ENCODE data around the gene GGPS1. TPM values are rescaled to one million over a fixed set of nuclear protein-coding genes. Genes with fewer than 3 reads are reported as not detected.

GGPS1 gene
- polyA plus RNA-seq, 3 donors: 7.9 to 53.0 (median 45.8) TPM

DNA sequence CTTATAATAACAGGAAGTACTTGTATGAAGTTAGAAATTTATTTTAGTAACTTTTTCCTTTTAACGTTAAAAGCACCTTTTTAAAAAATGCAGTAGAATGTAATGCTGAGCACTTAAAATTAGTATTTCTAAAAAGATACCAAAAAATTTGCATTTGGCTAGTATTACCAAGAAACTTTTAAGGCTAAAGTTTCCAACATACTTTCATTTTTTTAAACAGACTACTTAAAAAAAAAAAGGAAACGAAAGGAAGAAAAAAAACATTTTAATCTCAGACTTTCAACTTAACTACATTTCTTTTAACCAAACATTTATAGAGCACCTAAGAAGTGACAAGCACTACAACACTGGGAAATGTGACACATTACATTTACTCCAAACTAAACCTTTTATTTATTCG lies 3.2 kb upstream of the GGPS1 start:
- TF ChIP-seq, protein P1, sequence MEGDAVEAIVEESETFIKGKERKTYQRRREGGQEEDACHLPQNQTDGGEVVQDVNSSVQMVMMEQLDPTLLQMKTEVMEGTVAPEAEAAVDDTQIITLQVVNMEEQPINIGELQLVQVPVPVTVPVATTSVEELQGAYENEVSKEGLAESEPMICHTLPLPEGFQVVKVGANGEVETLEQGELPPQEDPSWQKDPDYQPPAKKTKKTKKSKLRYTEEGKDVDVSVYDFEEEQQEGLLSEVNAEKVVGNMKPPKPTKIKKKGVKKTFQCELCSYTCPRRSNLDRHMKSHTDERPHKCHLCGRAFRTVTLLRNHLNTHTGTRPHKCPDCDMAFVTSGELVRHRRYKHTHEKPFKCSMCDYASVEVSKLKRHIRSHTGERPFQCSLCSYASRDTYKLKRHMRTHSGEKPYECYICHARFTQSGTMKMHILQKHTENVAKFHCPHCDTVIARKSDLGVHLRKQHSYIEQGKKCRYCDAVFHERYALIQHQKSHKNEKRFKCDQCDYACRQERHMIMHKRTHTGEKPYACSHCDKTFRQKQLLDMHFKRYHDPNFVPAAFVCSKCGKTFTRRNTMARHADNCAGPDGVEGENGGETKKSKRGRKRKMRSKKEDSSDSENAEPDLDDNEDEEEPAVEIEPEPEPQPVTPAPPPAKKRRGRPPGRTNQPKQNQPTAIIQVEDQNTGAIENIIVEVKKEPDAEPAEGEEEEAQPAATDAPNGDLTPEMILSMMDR (IDR thresholded peaks at IDR 0.05): no peak
- intact Hi-C loops (cut with micrococcal nuclease): loop anchor here (5.0 to 10.0 kb wide), 5 partner anchors 42 to 200 kb away; partner anchors contain the start of genes B3GALNT2 (in 2 of the 2), RBM34 (in 1 of the 2), TBCE (in 1 of the 2) and TOMM20 (in 1 of the 2)
- Histone ChIP-seq H4K20me1 (ENCODE audit: insufficient read depth, low read length) (peaks cover 77% of the 10 kb centered on the region), H3K36me3 (replicated peaks in 1 of 2; ENCODE audit: control insufficient read depth in 1 of 2, insufficient read depth in 2 of 2, low read length in 2 of 2) (peaks cover 8 to 27% of the 10 kb centered on the region in 2 donors), H3K9me3 (replicated peaks in 1 of 2; ENCODE audit: control insufficient read depth in 1 of 2, insufficient read depth in 1 of 2, low read length in 2 of 2) (no peaks in the 10 kb centered on the region), H3K9ac (ENCODE audit: insufficient read depth, low read length, poor library complexity, severe bottlenecking) (no peak overlapping the region), H3K4me1 (ENCODE audit: control insufficient read depth in 1 of 2, insufficient read depth in 2 of 2, low read length in 2 of 2) (peaks cover 21 to 34% of the 10 kb centered on the region in 2 donors), H3K27me3 (ENCODE audit: control insufficient read depth in 2 of 2, insufficient read depth in 2 of 2, low read length in 2 of 2) (no peaks in the 10 kb centered on the region), H3K4me3 (replicated peaks in 1 of 3; ENCODE audit: low read depth in 2 of 3, low read length in 3 of 3) (peak overlapping the region in 1 of 3 experiments; percentile 92), H2AFZ (ENCODE audit: insufficient read depth, low read depth, low read length, poor library complexity, severe bottlenecking) (no peak overlapping the region), H3K4me2 (replicated peaks; ENCODE audit: extremely low read depth, low read length, poor library complexity, severe bottlenecking) (peak overlapping the region; percentile 71), H3K79me2 (ENCODE audit: insufficient read depth, low read length) (peaks cover 90% of the 10 kb centered on the region), H3K27ac (ENCODE audit: low read depth in 1 of 2, low read length in 2 of 2) (peak overlapping the region in 1 of 2 donors; percentile 60)
- H3K36me3 Mint-ChIP-seq: peaks cover 23 to 25% of the 10 kb centered on the region in 2 donors
- H3K9me3 Mint-ChIP-seq: no peaks in the 10 kb centered on the region
- WGBS (ENCODE audit: insufficient coverage): no CpG with 5 or more reads among the region's 3 CpGs
- peak overlapping the region; percentile 35 to 64 for H3K4me3 Mint-ChIP-seq
- H3K27ac Mint-ChIP-seq: peak overlapping the region in 3 of 7 donors; percentile 18 to 78 (median 23)
- peaks cover 0 to 2% (median 0%) of the 10 kb centered on the region in 3 donors for H3K27me3 Mint-ChIP-seq (ENCODE audit: low read depth in 3 of 3)
- peaks cover 33% of the 10 kb centered on the region for H3K4me1 Mint-ChIP-seq
- no peak for DNase-seq

DNA sequence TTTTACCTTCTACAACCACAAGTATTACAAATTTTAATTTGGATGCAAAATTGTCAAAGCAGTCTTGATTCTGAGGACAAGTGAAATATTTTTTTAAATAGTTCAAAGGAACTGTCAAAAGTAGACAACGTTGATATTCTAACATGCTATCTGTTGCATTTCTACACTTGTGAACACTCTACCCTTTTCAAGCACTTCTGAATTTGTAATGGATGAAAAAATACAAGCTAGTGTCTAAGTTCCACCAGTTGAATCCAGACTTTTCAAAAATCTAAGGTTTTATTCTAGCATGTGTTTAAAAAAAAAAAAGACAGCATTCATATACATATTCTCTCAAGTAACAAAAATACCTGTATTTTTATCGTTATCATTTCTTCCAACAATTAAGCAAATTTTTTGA lies 2.5 kb upstream of the GGPS1 start:
- Histone ChIP-seq H3K36me3 (replicated peaks in 1 of 2; ENCODE audit: control insufficient read depth in 1 of 2, insufficient read depth in 2 of 2, low read length in 2 of 2) (peaks cover 5 to 20% of the 10 kb centered on the region in 2 donors), H3K4me3 (replicated peaks in 1 of 3; ENCODE audit: low read depth in 2 of 3, low read length in 3 of 3) (peak overlapping the region; percentile 73 to 99 (median 92)), H2AFZ (ENCODE audit: insufficient read depth, low read depth, low read length, poor library complexity, severe bottlenecking) (no peak overlapping the region), H3K27ac (ENCODE audit: low read depth in 1 of 2, low read length in 2 of 2) (peak overlapping the region in 1 of 2 donors; percentile 60), H3K27me3 (ENCODE audit: control insufficient read depth in 2 of 2, insufficient read depth in 2 of 2, low read length in 2 of 2) (no peaks in the 10 kb centered on the region), H3K79me2 (ENCODE audit: insufficient read depth, low read length) (peaks cover 90% of the 10 kb centered on the region), H4K20me1 (ENCODE audit: insufficient read depth, low read length) (peaks cover 77% of the 10 kb centered on the region), H3K4me1 (ENCODE audit: control insufficient read depth in 1 of 2, insufficient read depth in 2 of 2, low read length in 2 of 2) (peaks cover 27 to 41% of the 10 kb centered on the region in 2 donors), H3K9me3 (replicated peaks in 1 of 2; ENCODE audit: control insufficient read depth in 1 of 2, insufficient read depth in 1 of 2, low read length in 2 of 2) (no peaks in the 10 kb centered on the region), H3K4me2 (replicated peaks; ENCODE audit: extremely low read depth, low read length, poor library complexity, severe bottlenecking) (peak overlapping the region; percentile 71), H3K9ac (ENCODE audit: insufficient read depth, low read length, poor library complexity, severe bottlenecking) (no peak overlapping the region)
- Mint-ChIP-seq H3K27me3 (ENCODE audit: low read depth in 3 of 3) (peaks cover 0 to 2% (median 0%) of the 10 kb centered on the region in 3 donors), H3K9me3 (no peaks in the 10 kb centered on the region), H3K4me1 (peaks cover 31% of the 10 kb centered on the region), H3K27ac (peak overlapping the region in 3 of 7 donors; percentile 51 to 96 (median 78)), H3K4me3 (peak overlapping the region; percentile 97 to 99), H3K36me3 (peaks cover 17 to 19% of the 10 kb centered on the region in 2 donors)
- intact Hi-C loops (cut with micrococcal nuclease): loop anchor here (5.0 to 10.0 kb wide), 5 partner anchors 41 to 201 kb away; partner anchors contain the start of genes B3GALNT2 (in 2 of the 2), RBM34 (in 1 of the 2), TBCE (in 1 of the 2) and TOMM20 (in 1 of the 2)
- WGBS (ENCODE audit: insufficient coverage): no CpG with 5 or more reads among the region's 2 CpGs
- TF ChIP-seq, protein P1 (IDR thresholded peaks at IDR 0.05): no peak
- no peak for DNase-seq
